GM18868 (cell line): Measurements from ENCODE around the gene RASD2.

ENCODE experiments used
- ATAC-seq: cut with Tn5 transposase; IDR thresholded peaks from one replicate; pipeline ENCODE4 v1.9.1; 2021; ENCODE audit warnings: mild to moderate bottlenecking, moderate library complexity; ENCODE audit not compliant: unreplicated experiment

RASD2 gene

DNA sequence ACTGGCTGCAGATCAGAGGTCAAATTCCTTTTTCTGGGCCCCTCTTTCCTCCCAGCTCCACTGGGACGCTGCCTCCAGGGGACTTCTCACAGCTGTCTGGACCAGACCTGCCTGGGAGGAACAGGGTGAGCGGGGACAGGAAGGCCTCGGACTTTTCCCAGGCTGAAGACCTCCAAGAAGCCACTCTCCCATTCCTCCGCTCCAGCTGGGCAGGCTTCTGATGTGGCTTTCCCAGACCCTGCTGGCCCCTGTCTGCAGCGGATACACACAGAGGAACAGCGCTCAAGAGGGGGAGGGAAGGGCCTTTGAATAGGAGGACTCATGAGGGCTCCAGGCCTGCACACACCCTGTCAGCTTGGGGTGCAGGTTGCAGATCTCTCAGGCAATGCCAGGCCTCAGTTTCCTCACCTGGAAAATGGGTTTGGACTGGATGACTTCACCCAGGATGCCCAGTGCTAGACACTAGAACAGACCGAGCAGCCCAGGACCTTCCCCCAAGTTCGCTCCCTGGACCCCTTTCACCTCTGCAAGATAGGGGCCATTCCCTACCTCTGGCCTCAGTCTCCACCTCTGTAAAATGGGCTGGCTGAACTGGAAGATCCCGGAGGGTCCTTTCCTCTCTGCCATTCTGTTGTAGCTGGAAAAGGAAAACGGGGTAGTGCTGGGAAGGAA lies 39.9 kb downstream of the RASD2 start:
- ATAC-seq: no peak

DNA sequence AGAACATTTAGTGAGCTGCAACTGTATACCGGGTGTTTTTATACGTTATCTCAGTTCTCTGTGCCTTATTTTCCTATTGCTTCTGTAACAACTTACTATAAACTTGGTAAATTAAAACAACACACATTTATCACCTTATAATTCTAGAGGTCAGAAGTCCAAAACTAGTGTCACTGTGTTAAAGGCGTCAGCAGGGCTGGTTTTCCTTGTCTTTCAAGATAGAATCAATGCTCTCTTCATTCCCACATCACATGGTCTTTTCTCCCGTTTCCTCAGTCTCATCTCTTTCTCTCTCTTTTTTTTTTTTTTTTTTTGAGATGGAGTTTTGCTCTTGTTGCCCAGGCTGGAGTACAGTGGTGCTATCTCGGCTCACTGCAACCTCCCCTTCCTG lies 40.4 kb downstream of the RASD2 start:
- no peak for ATAC-seq

DNA sequence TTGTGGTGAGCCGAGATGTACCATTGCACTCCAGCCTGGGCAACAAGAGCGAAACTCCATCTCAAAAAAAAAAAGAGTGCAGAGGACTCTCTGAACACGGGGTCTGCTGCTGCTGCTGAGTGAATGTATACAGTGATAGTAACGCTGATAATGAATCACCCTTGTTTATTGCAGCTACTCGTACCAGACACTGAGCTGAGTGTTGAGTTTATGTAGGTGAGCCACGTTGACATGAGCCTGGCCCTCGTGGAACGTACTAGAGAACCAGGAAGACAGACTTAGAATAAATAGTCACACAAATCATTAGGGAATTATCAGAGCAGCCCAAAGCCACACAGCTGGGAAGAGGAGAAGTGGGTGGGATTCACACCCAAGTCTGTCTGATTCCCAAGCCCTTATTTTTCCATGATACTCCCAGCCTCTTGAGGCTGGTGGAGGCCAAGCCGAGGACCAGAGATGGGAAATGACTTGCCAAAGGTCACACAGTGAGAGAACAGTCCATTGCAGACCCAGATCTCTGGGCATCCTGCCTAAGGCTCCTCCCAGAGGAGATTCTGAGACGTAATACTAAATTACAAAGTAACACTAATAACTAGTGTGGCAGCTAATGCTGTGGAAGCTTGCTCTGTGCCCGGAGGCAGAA lies 41.7 kb downstream of the RASD2 start:
- no peak for ATAC-seq

DNA sequence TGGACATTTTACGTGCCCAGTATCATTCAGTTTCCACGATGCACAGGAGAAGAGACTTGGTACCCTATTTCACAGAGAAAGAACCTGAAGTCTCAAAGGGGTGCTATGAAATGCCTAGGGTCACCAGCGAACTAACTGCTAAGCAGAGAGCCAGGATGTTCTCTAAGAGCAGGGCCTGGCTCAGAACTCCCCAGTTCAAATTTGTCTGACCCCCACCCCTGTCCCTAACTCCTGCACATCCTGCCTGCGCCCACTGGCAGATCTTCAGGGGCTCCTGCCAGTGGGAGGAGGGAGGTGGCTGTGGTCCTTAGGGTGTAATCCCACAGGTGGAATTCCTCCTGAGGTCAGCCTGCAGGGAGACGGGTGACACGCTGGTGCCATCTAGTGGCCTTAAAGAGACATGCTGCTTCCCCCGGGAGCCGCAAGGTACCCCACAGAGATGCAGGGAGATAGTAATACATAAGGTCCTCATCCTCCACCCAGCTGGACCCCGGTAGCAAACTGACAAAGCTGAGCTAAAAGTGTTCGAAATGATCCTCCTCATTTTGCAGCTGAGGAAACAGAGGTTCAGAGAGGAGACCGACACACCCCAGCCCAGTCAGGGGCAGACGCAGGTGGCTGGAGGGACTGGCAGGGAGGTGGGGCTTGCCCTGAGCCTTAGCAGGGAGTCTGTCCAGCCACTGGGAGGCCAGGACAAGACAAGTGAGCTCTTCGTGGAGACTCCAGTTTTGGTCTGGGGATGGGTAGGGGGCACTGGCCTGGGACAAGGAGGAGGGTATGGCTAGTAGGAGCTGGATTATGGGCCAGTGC lies 42.4 kb downstream of the RASD2 start:
- no peak for ATAC-seq

DNA sequence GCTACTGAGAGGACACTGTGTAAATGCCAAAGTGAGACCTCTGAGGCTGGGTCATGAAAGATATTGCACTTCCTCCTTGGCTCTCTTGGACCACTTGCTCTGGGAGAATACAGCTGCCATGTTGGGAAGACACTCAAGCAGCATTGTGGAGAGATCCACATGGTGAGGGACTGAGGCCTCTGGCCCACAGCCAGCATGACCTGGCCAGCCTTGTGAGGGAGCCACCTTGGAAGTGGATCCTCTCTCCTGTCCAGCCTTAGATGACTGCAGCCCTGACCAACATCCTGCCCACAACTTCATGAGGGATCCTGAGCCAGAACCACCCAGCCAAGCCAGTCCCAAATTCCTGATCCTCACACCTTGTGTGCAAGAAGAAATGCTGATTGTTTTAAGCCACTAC lies 46.1 kb downstream of the RASD2 start:
- ATAC-seq: no peak

DNA sequence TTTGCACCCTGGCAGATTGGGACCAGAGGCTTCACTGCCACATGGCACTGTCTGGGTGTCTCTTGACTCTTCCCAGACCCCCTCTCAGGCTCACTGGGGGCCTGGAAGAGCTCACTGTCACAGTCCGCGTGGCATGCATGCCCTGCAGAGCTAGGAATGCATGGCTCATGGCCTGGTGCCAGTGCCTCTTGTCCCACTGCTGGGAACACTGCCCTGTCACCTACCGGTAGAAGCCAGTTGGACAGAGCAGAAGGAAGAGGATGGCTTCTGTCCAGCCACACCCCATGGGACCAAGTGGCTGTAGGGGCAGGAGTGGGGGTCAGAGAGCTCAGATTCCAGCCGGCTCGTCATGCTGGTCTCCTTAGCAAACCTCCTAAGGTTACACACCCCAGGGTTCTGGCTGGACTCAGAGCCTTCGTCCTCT lies 46.8 kb downstream of the RASD2 start:
- ATAC-seq: no peak

DNA sequence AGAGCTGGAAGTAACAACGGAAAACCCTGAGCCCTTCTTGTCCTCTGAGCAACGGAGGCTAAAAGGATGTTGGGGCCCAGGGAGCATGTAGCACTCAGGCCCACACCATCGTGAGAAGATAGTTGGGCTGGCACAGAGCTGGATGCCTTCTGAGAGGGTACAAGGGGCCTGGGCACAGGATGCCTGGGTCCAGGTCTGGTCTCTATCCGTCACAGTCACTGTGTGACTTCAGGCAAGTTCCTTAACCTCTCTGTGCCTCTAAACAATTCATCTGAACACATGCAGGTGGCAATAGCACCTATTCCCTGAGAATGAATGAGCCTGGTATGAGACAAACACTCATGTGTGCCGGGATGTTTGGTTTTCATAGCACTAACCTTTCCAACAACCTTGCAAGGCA lies 47.3 kb downstream of the RASD2 start:
- no peak for ATAC-seq

DNA sequence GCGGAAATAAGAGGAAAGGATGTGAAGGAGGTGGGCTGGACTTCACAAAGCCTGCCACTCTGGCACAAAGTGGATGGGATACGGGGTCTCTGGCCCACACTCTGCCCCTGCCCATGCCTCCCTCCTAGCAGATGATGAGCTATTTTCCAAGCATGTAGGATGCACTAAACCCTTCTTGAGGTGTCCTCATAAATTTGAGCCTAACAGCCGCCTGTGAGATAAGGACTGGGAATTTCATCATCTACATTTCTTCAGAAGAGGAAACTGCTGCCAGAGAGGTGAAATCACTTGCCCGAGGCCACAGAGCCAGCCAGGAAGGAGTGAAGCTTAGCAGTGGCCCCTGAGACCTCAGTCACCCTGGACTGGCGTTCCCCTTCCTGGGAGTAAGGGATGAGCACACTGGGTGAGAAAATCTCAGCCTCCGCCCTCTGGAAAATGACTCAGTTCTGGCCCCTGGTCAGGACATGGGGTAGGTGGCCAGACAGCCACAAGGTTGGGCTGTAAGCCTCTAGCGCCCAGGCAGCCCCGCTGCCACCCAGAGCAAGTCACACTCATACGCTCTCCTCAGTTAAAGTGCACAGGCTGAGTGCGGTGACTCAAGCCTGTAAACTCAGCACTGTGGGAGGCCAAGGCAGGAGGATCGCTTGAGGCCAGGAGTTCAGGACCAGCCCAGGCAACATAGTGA lies 48.6 kb downstream of the RASD2 start:
- no peak for ATAC-seq

DNA sequence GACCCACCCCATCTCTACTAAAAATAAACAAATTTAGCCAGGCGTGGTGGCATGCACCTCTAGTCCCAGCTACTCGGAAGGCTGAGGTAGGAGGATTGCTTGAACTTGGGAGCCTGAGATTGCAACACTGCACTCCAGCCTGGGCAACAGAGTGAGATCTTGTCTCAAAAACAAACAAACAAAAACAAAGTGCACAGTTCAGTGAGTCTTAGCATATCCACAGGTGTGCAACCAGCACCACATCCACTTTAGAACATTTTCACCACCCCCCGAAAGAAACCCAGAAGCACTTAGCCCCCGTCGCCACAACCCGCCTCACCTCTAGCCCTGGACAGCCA lies 49.1 kb downstream of the RASD2 start:
- no peak for ATAC-seq

DNA sequence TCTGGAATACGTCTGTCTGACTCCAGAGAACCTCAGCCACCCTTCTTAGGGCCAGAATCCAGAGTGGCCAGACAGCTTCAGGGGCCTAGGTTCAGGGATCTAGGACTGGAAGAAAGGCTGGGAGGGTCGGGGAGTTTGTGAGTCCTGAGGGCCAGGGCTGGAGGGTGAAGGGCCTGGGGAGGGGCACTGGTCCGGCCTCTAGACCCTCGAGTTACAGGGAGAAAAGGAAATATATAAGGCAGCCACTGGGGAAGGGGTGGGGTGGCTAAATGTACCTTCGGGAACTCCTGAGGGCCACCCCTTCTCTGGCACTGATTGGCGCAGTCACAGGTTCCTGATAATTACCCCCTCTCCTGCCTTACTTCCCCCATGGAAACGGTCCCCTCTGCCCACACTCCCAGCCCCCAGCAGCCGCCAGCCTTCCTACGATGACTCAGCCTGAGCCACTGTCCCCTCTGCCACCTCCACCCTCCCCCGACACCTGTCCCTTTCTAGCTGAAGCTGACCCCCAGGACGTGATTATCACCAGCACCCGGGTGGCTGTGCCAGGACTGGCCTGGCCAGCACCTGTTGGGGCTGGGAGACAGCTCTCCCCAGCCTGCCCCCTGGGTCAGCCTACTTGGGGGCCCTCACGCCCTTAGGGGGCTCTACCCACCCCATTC lies 50.1 kb downstream of the RASD2 start:
- no peak for ATAC-seq

DNA sequence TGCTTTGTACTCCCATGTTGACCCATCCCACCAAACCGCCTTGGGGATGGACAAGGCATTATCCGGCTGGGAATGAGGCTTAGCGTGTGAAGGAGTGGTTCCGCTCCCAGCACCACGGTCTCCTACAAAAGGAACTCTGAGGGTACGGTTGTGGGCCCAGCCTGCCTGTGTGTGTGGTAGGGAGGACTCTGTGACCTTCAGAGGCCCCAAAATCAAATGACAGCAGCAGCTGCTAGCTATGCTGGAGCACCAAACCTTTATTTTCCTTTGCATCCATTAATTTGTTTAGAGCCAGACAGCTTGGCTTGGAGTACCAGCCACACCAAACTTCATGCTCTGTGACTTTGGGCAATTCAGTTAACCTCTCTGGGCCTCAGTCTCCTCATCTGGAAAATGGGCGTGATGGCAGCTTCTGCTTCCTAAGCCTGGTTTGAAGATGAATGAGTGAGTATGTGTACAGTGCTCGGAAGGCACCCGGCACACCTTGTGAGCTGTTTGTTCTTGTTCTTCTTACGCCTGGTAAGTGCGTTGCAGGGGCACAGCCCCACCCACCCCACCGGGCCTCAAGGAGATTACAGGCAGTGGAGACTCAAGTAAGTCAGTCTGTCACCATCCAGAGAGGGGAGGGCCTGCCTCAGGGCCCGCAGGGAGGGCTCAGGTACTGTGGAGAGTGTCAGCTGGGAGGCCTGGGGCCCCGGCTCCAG lies 51.2 kb downstream of the RASD2 start:
- ATAC-seq: no peak

DNA sequence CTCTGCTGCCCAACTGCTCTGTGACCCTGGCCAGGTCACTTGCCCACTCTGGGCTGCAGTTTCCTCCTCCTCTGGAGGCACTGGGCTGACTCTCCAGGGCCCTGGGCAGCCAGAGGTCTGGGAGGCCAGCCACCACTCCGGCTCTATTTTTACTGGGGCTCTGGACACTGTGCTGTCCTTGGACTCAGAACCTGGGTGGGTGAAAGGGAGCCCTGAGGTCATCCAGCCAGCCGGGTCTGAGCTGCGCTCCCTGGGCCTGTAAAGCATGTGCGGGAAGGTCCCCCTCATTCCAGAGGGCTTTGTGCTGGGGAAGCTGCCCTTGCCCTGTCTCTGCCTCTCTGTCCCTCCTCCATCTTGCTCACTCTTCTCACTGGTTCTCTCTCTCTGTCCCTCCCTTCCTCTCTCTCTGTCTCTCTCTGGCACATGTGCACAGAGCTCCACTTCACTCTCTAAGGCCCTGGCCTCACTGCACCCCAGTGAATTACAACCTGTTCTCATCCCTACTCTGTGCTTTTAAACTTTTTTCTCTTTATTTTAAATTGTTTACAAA lies 51.9 kb downstream of the RASD2 start:
- ATAC-seq: no peak

DNA sequence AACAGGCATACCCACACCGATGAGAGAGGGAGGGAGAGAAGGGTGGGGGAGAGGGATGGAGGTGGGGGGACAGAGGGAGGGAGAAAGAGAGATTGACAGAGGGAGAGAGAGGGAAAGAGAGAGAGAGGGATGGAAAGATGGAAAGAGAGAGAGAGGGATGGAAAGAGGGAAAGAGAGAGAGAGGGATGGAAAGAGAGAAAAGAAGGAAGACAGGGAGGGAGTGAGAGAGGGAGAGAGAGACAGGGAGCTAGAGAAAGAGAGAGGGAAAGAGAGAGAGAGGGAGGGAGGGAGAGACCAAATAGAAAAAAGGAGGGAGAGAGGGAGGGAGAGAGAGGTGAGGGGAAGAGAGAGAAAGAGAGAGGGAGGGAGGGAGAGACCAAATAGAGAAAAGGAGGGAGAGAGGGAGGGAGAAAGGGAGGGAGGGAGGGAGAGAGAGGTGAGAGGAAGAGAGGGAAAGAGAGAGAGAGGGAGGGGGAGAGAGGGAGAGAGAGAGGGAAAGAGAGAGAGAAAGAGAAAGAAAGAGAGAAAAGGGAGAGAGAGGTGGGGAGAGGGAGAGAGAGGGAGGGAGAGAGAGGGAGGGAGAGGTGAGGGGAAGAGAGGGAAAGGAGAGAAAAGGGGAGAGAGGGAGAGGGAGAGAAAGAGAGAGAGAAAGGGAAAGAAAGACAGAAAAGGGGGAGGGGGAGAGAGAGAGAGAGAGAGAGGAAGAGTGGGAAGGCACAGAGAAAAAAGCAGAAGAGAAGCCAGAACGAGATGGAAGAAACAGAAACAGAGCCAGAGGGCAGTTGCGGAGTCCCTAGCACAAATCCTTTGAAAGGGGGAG lies 52.6 kb downstream of the RASD2 start:
- no peak for ATAC-seq

DNA sequence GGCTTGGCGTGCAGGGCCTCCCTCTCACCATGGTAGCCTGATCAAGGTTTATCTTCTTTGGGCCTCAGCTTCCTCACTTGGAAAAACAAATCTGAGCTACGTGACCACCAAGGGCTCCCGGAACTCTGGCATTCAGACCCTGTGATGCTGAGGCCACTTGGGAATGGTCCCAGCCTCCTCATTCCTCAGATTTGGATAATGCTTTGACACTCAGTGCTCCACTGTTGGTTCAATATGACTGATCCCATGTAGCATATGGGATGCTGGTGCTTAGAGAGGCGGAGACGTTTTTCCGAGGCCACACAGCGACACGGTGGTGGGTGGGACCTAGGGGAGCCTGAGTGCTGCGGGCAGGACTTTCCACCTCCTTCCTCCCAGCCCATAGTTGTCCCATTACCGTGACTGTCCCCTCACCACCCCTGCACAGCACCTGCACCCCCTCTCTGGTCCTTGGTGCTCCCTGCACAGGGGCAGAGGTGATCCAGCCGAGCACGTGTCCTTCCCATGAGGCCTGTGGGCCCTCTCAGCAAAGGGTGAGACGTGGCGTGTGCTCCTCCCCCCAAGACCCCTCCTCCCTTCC lies 53.4 kb downstream of the RASD2 start:
- ATAC-seq: no peak

DNA sequence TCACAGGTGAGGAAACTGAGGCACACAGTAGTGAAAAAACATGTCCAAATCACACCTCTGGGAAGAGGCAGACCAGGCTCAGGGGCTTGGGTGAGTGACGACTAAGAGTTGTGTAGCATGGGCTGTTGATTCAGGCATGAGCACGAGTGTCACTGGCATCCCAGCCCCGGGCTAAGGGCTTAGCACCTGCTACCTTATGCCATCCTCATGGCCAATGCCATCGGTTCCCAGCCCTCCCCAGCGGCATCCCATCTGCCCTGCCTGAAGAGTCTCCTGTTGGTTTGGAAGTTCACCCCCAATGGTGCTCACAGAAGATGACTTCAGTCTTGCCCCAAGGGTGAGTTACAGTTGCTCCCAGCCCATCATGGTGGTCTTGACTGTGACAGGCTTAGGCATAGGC lies 54.1 kb downstream of the RASD2 start:
- ATAC-seq: no peak

DNA sequence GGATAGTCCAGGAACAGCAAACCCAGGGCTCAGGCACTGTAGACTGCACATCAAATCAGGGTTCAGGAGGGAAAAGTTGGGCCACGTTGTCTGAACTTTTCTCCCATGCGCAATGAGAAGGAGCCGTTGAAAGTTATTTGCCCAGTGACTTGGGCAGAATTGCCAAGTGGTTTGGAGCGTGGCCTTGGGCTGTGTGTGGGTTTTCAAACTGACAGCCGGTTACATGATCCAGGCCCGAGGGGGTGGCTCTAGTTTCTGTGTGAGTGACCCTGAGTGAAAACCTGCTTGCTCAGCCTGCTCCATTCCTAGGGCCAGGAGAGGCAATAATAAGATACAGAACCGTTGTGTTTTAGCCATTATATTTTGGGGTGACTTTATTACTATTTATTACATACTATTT lies 56.2 kb downstream of the RASD2 start:
- ATAC-seq: no peak

DNA sequence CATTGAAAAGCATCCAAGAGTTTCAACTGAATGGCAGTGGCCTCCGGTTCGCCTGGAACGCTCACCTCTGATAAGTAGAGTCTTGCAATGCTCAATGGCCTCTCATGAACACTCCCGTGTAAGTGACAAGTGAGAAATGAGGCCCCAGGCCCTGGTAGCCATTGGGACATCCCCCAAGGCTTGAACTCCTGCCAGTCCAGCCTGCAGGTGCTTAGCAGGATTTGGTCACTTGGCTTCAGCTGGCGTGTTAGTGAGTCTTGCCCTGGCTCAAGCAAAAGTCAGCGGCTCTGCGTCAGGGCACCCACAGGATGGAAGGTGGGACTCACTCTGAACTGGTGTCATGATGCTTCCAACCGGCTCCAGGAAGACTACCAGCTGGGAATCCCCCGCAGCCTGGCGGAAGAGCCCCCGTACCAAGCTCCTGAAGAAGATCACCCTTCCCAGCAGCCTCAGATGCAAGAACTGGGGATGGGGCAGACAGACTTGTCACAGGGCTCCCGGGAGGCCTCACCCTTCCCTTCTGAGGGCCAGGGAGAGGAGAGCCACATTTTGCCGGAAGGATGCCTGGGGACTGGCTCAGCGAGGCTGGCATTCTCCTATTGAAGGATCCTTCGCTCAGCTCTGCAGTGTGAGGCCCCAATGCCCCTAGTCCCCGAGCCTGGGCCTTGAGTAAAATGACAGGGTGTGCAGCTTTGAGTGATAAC lies 57.2 kb downstream of the RASD2 start:
- no peak for ATAC-seq

DNA sequence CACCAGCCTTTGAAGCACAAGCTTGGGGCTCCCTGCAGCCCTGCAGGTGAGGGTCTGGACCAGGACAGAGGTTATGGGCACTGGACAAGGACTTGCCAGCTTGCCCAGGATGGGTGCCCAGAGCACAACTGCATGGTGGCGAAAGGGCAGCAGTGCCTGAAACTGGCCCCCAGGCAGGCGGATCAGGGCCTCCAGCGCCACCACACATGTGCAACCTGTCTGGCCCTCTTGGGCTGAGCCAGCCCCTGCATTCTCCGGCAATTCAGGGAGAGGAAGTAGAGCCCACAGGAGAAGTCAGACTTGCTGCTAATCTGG lies 57.7 kb downstream of the RASD2 start:
- no peak for ATAC-seq

DNA sequence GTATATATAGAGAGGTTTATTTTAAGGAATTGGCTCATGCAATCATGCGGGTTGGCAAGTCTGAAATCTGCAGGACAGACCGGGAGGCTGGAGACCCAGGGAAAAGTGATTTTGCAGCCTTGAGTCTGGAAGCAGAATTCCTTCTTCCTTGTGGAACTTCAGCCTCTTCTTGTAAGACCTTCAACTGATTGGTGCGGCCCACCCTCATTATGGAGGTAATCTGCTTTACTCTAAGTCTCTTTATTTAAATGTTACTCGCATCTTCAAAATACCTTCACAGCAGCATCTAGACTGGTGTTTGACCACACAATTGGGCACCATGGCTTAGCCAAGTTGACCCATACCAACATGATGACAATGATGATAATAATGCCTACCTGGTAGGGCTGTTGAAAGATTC lies 58.7 kb downstream of the RASD2 start:
- ATAC-seq: no peak
